ENCODE measurements around the gene OR4C3.
"Not testable (repeated sequence)": the region's sequence is repeated elsewhere in the genome, so short reads cannot be mapped to it uniquely, and the experiment has no call there.

Gene OR4C3

DNA sequence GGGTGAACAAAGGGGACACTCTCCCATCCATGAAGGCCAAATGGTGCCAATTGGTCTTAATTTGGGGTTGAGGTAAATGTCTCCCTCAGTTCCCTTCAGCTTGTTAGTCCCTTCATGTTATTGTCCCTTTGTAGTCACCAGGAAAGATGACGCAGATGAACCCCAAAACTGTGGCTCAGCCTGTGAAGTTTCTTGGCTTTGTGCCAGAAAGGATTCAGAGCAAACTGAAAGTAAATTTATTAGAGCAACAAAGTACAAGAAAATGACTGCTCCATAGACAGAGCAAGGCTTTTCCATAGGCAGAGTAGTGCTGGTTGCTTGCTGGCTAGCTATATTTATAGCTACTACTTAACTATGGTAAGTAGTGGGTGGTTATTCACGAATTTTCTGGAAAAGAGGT lies 16.7 kb downstream of the OR4C3 start:
- POLR2A ChIA-PET, result no interaction called here
- no peaks in the 10 kb centered on the region for H3K36me3 ChIP-seq (ENCODE audit: control insufficient read depth in 2 of 2, insufficient read depth in 1 of 2, low read length in 2 of 2)
- no peak overlapping the region for H3K27ac ChIP-seq (ENCODE audit: extremely low read depth, low read depth, low read length)
- H3K9me3 ChIP-seq (ENCODE audit: control insufficient read depth, insufficient read depth, low read depth, low read length), result no peaks in the 10 kb centered on the region
- TF ChIP-seq YY2 (tag by site-specific recombination; IDR thresholded peaks at IDR 0.05), result no peak
- TF ChIP-seq ZNF707 (tag by site-specific recombination; IDR thresholded peaks at IDR 0.05), result no peak
- TF ChIP-seq ZNF645 (tag by site-specific recombination; IDR thresholded peaks at IDR 0.05), result no peak
- TF ChIP-seq ZNF169 (tag by site-specific recombination; IDR thresholded peaks at IDR 0.05), result no peak
- no peak for TF ChIP-seq ZNF664 (tag by site-specific recombination; IDR thresholded peaks at IDR 0.05)
- no peak for TF ChIP-seq ZNF354C (tag by site-specific recombination; IDR thresholded peaks at IDR 0.05; ENCODE audit: borderline replicate concordance, low read depth)
- no peak for TF ChIP-seq ZBTB7A (tag by site-specific recombination; IDR thresholded peaks at IDR 0.05; ENCODE audit: low read depth)
- TF ChIP-seq ZNF768 (tag by site-specific recombination; IDR thresholded peaks at IDR 0.05), result no peak
- CTCF ChIA-PET, result no interaction called here
- H3K4me1 ChIP-seq (ENCODE audit: control insufficient read depth, insufficient read depth, low read length), result no peaks in the 10 kb centered on the region
- H3K4me3 ChIP-seq (ENCODE audit: low read depth, low read length), result no peak overlapping the region

DNA sequence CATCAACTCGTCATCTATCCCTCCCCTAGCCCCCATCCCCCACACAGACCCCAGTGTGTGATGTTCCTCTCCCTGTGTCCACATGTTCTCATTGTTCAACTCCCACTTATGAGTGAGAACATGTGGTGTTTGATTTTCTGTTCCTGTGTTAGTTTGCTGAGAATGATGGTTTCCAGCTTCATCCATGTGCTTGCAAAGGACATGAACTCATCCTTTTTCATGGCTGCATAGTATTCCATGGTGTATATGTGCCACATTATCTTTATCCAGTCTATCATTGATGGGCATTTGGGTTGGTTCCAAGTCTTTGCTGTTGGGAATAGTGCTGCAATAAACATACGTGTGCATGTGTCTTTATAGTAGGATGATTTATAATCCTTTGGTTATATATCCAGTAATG lies 17.8 kb downstream of the OR4C3 start:
- peak; percentile 89 for TF ChIP-seq ZNF146 (tag by site-specific recombination; IDR thresholded peaks at IDR 0.05)
- H3K4me1 ChIP-seq (ENCODE audit: control insufficient read depth, insufficient read depth, low read length); H3K27ac ChIP-seq (ENCODE audit: extremely low read depth, low read depth, low read length); H3K36me3 ChIP-seq (ENCODE audit: control insufficient read depth in 2 of 2, insufficient read depth in 1 of 2, low read length in 2 of 2); H3K4me3 ChIP-seq (ENCODE audit: low read depth, low read length); CTCF ChIA-PET; POLR2A ChIA-PET; H3K9me3 ChIP-seq (ENCODE audit: control insufficient read depth, insufficient read depth, low read depth, low read length): not testable (repeated sequence)

DNA sequence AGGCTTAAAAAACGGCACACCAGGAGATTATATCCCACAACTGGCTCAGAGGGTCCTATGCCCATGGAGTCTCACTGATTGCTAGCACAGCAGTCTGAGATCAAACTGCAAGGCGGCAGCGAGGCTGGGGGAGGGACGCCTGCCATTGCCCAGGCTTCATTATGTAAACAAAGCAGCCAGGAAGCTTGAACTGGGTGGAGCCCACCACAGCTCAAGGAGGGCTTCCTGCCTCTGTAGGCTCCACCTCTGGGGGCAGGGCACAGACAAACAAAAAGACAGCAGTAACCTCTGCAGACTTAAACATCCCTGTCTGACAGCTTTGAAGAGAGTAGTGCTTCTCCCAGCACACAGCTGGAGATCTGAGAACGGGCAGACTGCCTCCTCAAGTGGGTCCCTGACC lies 21.6 kb downstream of the OR4C3 start:
- H3K9me3 ChIP-seq (ENCODE audit: control insufficient read depth, insufficient read depth, low read depth, low read length); H3K4me3 ChIP-seq (ENCODE audit: low read depth, low read length); CTCF ChIA-PET; H3K36me3 ChIP-seq (ENCODE audit: control insufficient read depth in 2 of 2, insufficient read depth in 1 of 2, low read length in 2 of 2); H3K4me1 ChIP-seq (ENCODE audit: control insufficient read depth, insufficient read depth, low read length); POLR2A ChIA-PET; H3K27ac ChIP-seq (ENCODE audit: extremely low read depth, low read depth, low read length): not testable (repeated sequence)

GRCh38 chr11:48354013-48354412 lies 29.3 kb downstream of the OR4C3 start:
- ChIA-PET POLR2A (no interaction called here), CTCF (no interaction called here)
- no peaks in the 10 kb centered on the region for H3K4me1 ChIP-seq (ENCODE audit: control insufficient read depth, insufficient read depth, low read length)
- H3K4me3 ChIP-seq (ENCODE audit: low read depth, low read length), result no peak overlapping the region
- H3K27ac ChIP-seq (ENCODE audit: extremely low read depth, low read depth, low read length), result no peak overlapping the region
- no peaks in the 10 kb centered on the region for H3K36me3 ChIP-seq (ENCODE audit: control insufficient read depth in 2 of 2, insufficient read depth in 1 of 2, low read length in 2 of 2)
- no peaks in the 10 kb centered on the region for H3K9me3 ChIP-seq (ENCODE audit: control insufficient read depth, insufficient read depth, low read depth, low read length)
- no peak for TF ChIP-seq GLI4 (tag by site-specific recombination; IDR thresholded peaks at IDR 0.05)
- no peak for TF ChIP-seq ZNF837 (tag by site-specific recombination; IDR thresholded peaks at IDR 0.05)
- no peak for TF ChIP-seq ZNF324 (tag by site-specific recombination; IDR thresholded peaks at IDR 0.05)
- TF ChIP-seq ZNF248 (tag by site-specific recombination; IDR thresholded peaks at IDR 0.05), result no peak
- TF ChIP-seq ZBTB20 (tag by site-specific recombination; IDR thresholded peaks at IDR 0.05), result no peak
- no peak for TF ChIP-seq ZSCAN23 (tag by site-specific recombination; IDR thresholded peaks at IDR 0.05)
- TF ChIP-seq ZBTB8A (tag by site-specific recombination; IDR thresholded peaks at IDR 0.05), result no peak
- TF ChIP-seq, protein P1, sequence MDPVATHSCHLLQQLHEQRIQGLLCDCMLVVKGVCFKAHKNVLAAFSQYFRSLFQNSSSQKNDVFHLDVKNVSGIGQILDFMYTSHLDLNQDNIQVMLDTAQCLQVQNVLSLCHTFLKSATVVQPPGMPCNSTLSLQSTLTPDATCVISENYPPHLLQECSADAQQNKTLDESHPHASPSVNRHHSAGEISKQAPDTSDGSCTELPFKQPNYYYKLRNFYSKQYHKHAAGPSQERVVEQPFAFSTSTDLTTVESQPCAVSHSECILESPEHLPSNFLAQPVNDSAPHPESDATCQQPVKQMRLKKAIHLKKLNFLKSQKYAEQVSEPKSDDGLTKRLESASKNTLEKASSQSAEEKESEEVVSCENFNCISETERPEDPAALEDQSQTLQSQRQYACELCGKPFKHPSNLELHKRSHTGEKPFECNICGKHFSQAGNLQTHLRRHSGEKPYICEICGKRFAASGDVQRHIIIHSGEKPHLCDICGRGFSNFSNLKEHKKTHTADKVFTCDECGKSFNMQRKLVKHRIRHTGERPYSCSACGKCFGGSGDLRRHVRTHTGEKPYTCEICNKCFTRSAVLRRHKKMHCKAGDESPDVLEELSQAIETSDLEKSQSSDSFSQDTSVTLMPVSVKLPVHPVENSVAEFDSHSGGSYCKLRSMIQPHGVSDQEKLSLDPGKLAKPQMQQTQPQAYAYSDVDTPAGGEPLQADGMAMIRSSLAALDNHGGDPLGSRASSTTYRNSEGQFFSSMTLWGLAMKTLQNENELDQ (tag by site-specific recombination; IDR thresholded peaks at IDR 0.05; ENCODE audit: low read depth), result no peak
- TF ChIP-seq ZNF645 (tag by site-specific recombination; IDR thresholded peaks at IDR 0.05), result no peak
- no peak for TF ChIP-seq MEIS1 (CRISPR knock-in tag; IDR thresholded peaks at IDR 0.05; ENCODE audit: borderline replicate concordance)
- TF ChIP-seq, protein P2, sequence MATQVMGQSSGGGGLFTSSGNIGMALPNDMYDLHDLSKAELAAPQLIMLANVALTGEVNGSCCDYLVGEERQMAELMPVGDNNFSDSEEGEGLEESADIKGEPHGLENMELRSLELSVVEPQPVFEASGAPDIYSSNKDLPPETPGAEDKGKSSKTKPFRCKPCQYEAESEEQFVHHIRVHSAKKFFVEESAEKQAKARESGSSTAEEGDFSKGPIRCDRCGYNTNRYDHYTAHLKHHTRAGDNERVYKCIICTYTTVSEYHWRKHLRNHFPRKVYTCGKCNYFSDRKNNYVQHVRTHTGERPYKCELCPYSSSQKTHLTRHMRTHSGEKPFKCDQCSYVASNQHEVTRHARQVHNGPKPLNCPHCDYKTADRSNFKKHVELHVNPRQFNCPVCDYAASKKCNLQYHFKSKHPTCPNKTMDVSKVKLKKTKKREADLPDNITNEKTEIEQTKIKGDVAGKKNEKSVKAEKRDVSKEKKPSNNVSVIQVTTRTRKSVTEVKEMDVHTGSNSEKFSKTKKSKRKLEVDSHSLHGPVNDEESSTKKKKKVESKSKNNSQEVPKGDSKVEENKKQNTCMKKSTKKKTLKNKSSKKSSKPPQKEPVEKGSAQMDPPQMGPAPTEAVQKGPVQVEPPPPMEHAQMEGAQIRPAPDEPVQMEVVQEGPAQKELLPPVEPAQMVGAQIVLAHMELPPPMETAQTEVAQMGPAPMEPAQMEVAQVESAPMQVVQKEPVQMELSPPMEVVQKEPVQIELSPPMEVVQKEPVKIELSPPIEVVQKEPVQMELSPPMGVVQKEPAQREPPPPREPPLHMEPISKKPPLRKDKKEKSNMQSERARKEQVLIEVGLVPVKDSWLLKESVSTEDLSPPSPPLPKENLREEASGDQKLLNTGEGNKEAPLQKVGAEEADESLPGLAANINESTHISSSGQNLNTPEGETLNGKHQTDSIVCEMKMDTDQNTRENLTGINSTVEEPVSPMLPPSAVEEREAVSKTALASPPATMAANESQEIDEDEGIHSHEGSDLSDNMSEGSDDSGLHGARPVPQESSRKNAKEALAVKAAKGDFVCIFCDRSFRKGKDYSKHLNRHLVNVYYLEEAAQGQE (tag by site-specific recombination; IDR thresholded peaks at IDR 0.05), result no peak
- no peak for TF ChIP-seq ZNF449 (tag by site-specific recombination; IDR thresholded peaks at IDR 0.05)

Measured in HEK293 (cell line).